Stimulated activated CD4-positive, alpha-beta T cell treated with anti-CD3 and anti-CD28 coated beads, Interleukin-2, amount 100 ng/mL, for 24 hours (primary cell): ENCODE results near the gene FBXW8.

Experiments
- DNase-seq, 2 donors: peaks; one replicate each; pipeline ENCODE4 v3.0.0-alpha.2; 2020

Gene FBXW8

GRCh38 chr12:116959198-116959460 is 48.4 kb downstream of the FBXW8 start:
- DNase-seq, result no peak

- peak; percentile 44 to 53 for DNase-seq
Measured at GRCh38 chr12:116959845-116960514, 49.2 kb downstream of the FBXW8 start.

GRCh38 chr12:116962197-116962596 is 51.4 kb downstream of the FBXW8 start:
- no peak for DNase-seq

GRCh38 chr12:116962783-116963356 is 52.1 kb downstream of the FBXW8 start:
- no peak for DNase-seq

DNA sequence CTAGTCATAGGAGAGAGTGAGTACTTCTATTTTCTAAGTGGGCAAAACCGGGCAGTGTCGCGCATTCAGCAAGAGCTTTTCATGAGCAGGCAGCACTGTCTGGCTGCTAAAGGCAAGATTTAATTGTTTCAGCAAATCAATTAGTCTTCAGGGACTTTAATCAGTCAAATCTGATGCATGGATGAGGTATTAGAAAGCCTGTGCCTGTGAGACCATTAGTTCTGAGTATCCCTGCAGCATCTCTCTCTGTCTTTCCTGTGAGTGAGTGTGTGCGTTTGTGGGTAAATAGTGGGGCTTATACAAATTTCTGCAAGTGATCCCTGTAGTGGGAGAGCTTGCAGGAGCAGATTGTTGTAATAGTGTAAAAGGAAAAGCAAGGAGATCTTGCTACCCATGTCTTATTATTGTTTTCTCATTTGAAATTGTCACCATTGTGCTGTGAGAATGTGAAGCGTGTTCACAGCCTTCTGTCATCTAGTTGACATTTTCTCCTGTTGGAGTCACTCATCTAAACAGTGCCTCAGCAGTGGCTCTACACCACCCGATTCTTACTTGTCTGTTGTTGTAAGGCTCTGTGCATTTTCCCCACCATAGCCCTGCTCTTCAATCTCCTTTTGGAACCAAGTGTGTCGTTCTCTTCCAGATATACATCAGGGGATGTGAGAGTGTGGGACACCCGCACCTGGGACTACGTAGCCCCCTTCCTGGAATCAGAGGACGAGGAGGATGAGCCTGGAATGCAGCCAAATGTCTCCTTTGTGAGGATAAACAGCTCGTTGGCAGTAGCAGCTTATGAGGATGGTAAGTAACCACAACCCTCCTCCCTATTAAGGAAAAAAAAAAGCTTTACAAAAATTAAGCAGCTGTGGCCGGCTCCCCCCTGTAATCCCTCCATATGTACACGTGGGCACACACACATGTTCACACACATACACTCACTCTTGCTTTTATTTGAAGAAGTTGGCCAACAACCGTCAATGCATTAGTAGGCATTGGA is 53.6 kb downstream of the FBXW8 start:
- DNase-seq, result no peak

DNA sequence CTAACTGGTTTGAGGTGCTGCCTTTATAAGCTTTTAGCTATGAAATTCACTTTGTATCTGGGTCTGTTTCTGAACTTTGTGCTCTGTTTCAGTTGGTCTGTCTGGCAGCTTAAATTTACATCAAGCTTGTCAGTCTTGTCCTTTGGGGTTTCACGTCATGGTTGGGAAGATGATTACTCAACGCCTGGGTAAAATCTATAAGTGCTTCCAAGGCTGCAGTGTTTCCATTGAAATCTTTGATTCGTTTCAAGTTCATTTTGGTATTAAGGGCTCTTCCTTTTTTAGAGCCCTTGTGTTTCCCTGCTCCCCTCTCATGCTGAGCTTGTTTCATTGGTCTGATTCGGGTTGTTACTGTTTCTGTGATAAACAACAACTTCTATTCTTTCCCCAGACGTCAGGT is 58.2 kb downstream of the FBXW8 start:
- DNase-seq, result no peak

DNA sequence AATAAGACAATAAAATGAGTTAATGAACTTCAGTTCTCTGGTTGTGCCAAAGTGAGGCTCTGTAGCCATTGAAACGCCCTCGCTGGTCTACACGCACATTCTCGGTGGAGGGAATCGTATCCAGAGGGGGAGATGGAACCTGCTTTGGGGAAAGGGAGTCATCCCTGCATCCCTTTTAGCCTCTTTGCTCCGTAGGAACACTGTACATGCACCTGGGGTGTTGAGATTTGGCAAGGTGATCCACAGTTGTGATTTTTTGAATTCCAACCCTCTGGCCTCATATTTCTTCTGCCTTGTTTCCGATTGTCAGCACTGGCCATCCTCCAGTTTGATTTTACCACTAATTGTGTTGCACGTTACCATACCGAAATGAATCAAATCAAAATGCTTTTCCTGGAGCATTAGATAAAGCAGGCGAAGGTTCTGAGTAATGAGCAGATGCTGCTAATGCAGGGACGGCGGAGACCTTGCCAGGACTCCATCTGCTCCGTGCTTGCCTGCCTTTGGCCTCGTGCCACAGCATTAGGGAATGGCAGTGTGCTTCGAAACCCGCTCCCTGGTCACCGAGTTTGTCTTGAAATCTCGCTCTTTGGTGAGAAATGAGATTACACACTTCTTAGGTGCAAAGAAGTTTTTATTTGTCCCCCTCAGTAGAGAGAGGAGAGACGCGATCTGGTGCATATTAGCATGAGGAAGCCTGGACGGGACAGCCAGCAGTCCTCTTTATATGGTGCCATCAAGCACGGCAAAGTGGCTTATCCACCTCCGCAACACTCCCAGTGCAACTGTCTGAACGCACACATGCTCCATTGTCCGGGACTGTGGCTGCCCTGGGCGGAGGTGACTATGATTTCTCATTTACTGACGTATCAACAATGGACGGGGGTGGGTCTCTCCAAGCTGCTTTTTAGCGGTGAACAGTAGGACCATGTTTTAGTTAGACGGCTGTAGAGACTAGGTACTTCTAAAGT is 59.1 kb downstream of the FBXW8 start:
- no peak for DNase-seq

DNA sequence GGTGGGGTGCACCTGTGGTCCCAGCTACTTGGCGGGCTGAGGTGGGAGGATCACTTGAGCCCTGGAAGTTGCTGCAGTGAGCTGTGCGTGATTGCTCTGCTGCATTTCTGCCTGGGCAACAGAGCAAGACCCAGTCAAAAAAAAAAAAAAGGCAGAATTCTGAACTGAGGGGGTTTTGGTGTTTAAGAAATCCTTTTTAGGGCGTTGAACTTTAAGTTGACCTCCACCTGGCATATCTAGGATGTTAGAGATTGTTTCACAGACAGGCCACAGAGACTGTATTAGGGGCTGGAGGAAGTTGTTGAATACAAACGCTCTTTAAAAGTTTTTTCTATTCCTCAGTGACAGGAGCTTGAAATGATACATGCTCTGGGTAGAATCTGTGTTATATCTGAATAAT is 60.5 kb downstream of the FBXW8 start:
- DNase-seq, result no peak

- DNase-seq, result no peak
Measured at GRCh38 chr12:116975779-116976393, 65.1 kb downstream of the FBXW8 start.

DNA sequence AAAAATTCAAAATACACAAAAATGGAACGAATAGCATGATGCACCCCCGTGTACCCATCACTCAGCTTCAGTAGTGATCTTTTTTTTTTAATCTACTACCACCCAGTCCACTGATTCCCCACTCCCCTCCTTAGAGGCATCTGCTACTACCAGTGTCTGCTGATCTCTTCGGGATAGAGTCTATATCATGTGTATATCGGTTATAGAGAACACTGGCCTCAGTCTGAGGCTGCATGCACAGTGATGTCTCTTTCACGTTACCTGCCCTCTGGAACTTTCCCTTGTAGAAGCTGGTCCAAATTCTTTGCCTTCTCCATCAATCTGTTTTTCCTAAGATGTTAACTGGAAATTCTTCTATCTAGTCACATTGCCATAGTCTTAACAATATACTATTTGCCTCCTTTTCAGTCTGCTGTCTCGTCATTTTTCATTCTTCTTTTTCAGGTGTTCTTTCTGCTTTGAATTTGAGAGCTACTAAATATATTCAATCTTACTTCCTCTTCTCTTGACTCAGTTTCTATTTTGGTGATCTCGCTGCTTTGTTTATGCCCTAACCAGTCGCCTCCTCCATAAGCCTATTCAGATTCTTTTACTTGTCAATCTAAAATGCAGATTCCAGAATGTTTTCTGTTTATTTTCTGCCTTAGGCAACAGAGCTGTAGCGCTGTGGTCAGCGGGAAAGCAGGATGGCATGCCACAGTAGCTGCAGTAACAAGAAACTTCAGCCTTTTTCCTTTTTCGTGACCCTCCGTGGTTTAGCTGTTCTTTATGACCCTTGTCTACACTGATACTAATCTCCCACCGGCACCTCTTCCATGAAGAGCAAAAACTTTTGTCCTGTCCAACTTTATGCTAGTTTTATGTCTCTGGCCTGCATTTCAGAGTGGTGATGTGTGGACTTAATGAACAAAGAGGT is 67.0 kb downstream of the FBXW8 start:
- DNase-seq, result no peak

DNA sequence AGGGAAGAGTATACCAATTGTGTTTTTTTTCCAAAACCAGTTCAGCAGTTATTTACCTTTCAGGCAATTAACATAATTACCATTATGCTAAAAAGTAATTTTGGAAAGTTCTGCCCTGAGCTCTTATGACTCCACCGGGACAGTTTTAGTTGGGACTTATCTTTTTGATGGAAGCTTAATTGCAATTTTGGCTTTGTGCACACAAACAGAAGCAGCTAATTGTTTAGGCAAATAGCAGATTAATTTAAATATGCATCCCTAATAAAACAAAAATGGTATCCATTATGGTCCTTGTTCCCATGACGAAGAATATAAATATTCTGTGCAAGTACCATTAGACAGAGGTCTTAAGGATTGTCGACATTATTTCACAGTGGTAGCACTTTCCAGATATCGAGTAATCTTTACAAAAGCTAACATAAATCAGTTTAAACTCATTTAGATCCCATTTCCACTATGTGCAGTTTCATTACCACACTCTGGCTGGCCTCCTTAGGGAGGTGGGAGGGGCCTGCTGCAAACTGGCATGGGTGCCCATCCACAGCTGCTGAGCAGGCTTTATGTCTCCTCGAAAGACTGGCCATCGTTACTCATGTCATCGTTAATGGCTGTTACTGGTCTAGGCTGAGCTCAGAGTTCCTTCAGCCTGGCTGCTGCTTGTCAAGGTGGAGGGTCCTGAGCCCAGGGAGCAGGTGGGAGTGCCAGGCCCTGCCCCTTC is 68.2 kb downstream of the FBXW8 start:
- no peak for DNase-seq

- no peak for DNase-seq
Measured at GRCh38 chr12:116980083-116980482, 69.3 kb downstream of the FBXW8 start.

- no peak for DNase-seq
Measured at GRCh38 chr12:116982791-116983411, 72.2 kb downstream of the FBXW8 start.

DNA sequence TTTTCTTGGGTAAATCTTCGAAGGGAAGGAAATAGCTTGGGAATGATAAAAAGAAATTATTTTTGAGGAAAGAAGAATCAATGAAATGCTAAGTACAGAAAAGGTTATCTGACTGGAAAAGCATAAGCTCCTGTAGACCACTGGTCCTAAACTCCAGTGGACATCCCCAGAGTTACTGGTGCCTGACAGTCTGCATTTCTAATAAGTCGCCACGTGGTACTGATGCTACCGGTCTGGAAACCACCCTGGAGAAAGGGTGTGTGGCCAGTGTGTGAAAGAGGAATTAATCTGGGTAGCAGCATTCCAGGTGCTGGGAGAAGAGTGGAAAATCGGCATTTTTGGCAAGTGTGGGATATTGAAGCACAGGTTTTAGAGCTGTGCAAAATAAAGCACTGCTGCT is 73.3 kb downstream of the FBXW8 start:
- no peak for DNase-seq

DNA sequence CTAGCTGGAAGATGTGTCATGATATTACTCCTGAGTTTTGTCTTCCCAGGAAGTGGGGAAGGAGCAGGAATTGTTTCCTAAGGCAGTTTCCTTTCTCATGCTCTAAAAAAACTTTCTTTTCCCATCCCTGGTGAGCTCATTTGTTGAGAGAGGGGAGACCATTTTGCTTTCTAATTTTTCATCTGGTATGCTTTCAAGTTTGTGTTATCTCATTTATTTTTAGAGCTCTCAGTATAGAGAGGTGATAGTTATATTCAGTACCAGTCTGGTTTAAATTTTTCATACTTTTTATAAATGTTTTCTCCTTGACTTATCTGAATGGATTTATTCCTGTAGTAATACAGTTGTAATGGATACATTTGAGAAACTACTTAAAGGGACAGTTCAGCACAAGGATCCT is 79.6 kb downstream of the FBXW8 start:
- DNase-seq, result no peak

DNA sequence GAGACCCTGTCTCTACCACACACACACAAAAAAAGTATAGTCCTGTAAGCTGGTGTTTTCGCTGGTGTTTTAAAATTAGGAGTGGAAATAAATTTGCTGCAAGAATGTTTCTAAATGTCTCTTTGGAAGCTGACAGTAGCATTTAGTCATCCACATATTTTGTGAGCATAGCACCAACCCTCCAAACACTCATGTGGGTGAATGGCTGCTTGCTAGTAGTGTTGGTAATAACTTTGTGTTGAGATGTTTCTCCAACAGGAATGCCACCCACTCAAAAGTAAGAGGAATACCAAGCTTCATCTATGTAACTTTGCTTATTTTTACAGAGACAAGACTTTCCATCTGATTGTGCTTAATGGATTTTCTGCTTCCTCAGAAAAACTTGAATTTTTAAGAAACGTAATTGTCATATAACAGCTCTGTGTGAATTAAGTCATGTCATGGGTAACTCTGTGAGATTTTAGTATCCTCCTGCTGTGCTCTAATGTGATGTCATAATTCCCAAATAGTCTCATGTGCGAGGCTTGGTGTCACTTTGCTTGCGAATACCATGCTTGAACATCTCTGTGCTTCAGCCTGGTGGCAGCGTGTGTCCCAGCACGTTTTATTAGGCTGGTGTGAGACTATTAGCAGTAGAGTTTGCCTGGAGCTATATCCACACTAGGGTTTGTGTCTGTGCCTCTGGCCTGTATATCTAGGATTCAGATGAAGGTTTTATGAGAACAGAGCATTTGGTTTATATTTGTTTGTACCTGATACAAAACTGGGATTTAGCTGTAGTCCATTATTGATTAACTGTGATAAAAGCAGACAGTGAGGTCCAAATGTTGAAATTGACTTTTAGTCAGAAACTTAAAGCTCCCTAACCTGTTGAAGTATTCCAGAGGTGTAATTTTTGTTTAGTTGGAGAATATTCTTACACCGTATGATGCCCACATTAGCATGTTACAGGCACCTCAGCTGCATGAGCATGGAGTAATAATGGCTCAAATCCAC is 80.5 kb downstream of the FBXW8 start:
- no peak for DNase-seq

DNA sequence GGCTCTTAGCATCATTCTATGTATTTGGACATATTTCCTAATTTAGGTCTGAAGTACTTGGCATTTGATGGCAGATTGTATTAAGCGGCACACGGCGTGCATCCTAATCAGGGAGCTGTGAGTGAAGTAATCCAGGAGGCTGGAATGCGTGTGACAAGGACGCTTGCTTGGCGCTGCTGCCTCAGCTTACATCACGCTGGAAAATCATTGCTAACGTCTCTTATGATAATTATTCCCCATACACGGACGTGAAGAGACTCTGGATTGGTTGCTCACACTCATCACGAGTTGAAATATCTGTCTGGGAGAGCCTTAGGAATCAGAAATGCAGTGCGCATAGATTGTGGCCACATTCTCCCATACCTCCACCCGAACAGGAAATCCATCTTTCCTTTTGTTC is 85.3 kb downstream of the FBXW8 start:
- DNase-seq, result no peak

DNA sequence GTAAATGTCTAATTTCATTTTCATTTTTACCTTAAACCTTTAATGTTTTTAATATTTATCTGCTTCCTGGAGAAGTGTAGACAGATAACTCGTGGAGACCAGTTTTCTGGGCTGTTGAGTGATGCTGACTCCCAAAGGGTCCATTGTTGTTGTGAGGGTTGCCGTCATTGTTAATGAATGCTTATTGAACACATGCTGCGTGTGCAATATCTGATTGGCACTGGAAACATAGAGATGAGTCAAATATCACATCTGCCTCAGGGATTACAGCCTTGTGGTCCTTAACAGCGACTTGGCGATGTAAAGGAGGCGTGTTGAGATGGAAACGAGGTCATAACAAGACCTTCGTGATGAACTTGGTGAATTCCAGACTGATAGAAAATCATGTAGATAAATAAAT is 85.9 kb downstream of the FBXW8 start:
- no peak for DNase-seq

- no peak for DNase-seq
Measured at GRCh38 chr12:116999066-116999465, 88.3 kb downstream of the FBXW8 start.
